Stimulated activated CD8-positive, alpha-beta memory T cell treated with anti-CD3 and anti-CD28 coated beads, Interleukin-12 subunit alpha, Interleukin-12 subunit beta, amount 100 ng/mL, for 4 hours (primary cell): ENCODE measurements around the gene DAB1.

Source experiments
- DNase-seq: peaks from one replicate; pipeline ENCODE4 v3.0.0-alpha.2; 2020; ENCODE audit warnings: low read depth

Gene DAB1

GRCh38 chr1:56973923-56974742, 449.7 kb downstream of the DAB1 start:
- no peak for DNase-seq

- no peak for DNase-seq
These were observed 450.9 kb downstream of the DAB1 start for GRCh38 chr1:56972976-56973375.

GRCh38 chr1:56970280-56970679, 453.6 kb downstream of the DAB1 start:
- DNase-seq, result no peak

- DNase-seq, result no peak
These were observed 454.9 kb downstream of the DAB1 start for GRCh38 chr1:56968878-56969495.

GRCh38 chr1:56967900-56968832, 455.7 kb downstream of the DAB1 start:
- no peak for DNase-seq

- DNase-seq, result no peak
These were observed 456.5 kb downstream of the DAB1 start for GRCh38 chr1:56967355-56967754.

GRCh38 chr1:56966698-56966999, 457.2 kb downstream of the DAB1 start:
- no peak for DNase-seq

- DNase-seq, result no peak
These were observed 457.8 kb downstream of the DAB1 start, which contains the start of gene C8B for GRCh38 chr1:56965916-56966697. Gene C8B, minus strand, starts transcription at chr1:56966015. Its CDS starts 67 bp downstream, at chr1:56965948.

GRCh38 chr1:56965191-56965590, 458.7 kb downstream of the DAB1 start:
- no peak for DNase-seq

GRCh38 chr1:56964349-56965017, 459.4 kb downstream of the DAB1 start:
- DNase-seq, result no peak

- DNase-seq, result no peak
These were observed 460.2 kb downstream of the DAB1 start for GRCh38 chr1:56963667-56964066.

GRCh38 chr1:56961426-56961825, 462.4 kb downstream of the DAB1 start:
- no peak for DNase-seq

GRCh38 chr1:56958526-56958925, 465.3 kb downstream of the DAB1 start:
- no peak for DNase-seq

- no peak for DNase-seq
These were observed 465.9 kb downstream of the DAB1 start for GRCh38 chr1:56957931-56958330.

GRCh38 chr1:56954664-56955063, 469.2 kb downstream of the DAB1 start:
- DNase-seq, result no peak

GRCh38 chr1:56953386-56953785, 470.5 kb downstream of the DAB1 start:
- DNase-seq, result no peak

GRCh38 chr1:56952501-56952900, 471.4 kb downstream of the DAB1 start:
- no peak for DNase-seq

GRCh38 chr1:56948403-56949023, 475.3 kb downstream of the DAB1 start:
- no peak for DNase-seq
